Suprapubic skin (tissue), 3 donors: ENCODE results near the gene SPPL3.

ENCODE experiments used
- CTCF ChIP-seq, 2 donors: fragments of 200-600 bp in 1 of 2; fragments of 450-650 bp in 1 of 2; sonication (generic) in 1 of 2; IDR thresholded peaks; one replicate each; pipeline ENCODE4 v1.5.1; 2016 to 2019; ENCODE audit warnings: antibody characterized with exemption in 2 of 2, mild to moderate bottlenecking in 1 of 2, moderate library complexity in 1 of 2
- POLR2A ChIP-seq, 2 donors: fragments of 450-650 bp; IDR thresholded peaks; one replicate each; pipeline ENCODE4 v1.6.1; 2017; ENCODE audit warnings: antibody characterized with exemption in 2 of 2, mild to moderate bottlenecking in 2 of 2, moderate library complexity in 2 of 2

- TF ChIP-seq CTCF (IDR thresholded peaks at IDR 0.05) (no peak), POLR2A (IDR thresholded peaks at IDR 0.05) (no peak)
Observed at GRCh38 chr12:120813588-120814153, 90.5 kb downstream of the SPPL3 start.
